Keratinocyte (primary cell): Measurements from ENCODE around the gene SPTBN1. TPM values are rescaled to one million over a fixed set of nuclear protein-coding genes. Genes with fewer than 3 reads are reported as not detected.

Experiments
- DNase-seq: peaks from one replicate; pipeline ENCODE4 v3.0.0-alpha.2; 2011; ENCODE audit warnings: low read depth, missing footprints, low spot score
- FAIRE-seq: peaks from 2 replicates; lab custom pipeline; 2011; peaks lifted over from hg19 to GRCh38; lab: Jason Lieb, UNC
- H2AFZ ChIP-seq: 2 replicates; pipeline ENCODE4 v1.6.0; 2012; ENCODE audit warnings: low read length, control low read depth, inconsistent platforms; ENCODE audit not compliant: control insufficient read depth
- H3K27ac ChIP-seq: 2 replicates; pipeline ENCODE4 v1.5.1; 2011; ENCODE audit warnings: low read length; ENCODE audit not compliant: control insufficient read depth, insufficient read depth
- H3K27me3 ChIP-seq: 3 replicates; pipeline ENCODE4 v1.6.0; 2011; ENCODE audit warnings: low read length; ENCODE audit not compliant: control insufficient read depth, insufficient read depth; ENCODE audit errors: extremely low read depth
- H3K36me3 ChIP-seq, 2 experiments: 2 replicates in 1 of 2; 3 replicates in 1 of 2; pipeline ENCODE4 v1.5.1; 2011; ENCODE audit warnings: low read length in 2 of 2, mild to moderate bottlenecking in 1 of 2; ENCODE audit not compliant: control insufficient read depth in 2 of 2, insufficient read depth in 2 of 2; ENCODE audit errors: extremely low read depth in 1 of 2
- H3K4me1 ChIP-seq: 3 replicates; pipeline ENCODE4 v1.5.1; 2011; ENCODE audit warnings: low read length; ENCODE audit not compliant: control insufficient read depth, insufficient read depth; ENCODE audit errors: extremely low read depth
- H3K4me2 ChIP-seq: 3 replicates; pipeline ENCODE4 v1.6.0; 2011; ENCODE audit warnings: low read depth, low read length; ENCODE audit not compliant: control insufficient read depth, insufficient read depth; ENCODE audit errors: extremely low read depth
- H3K4me3 ChIP-seq, 3 experiments: fragments of 200-600 bp in 1 of 3; sonication (generic) in 1 of 3; 2 replicates in 2 of 3; 3 replicates in 1 of 3; pipeline ENCODE4 v1.5.1; 2011 to 2016; ENCODE audit warnings: low read length in 3 of 3, mild to moderate bottlenecking in 3 of 3, control low read depth in 2 of 3, inconsistent platforms in 1 of 3, low read depth in 1 of 3, mixed read lengths in 1 of 3, mixed run types in 1 of 3, moderate library complexity in 1 of 3; ENCODE audit not compliant: control insufficient read depth in 2 of 3, insufficient read depth in 2 of 3; ENCODE audit errors: extremely low read depth in 1 of 3
- H3K79me2 ChIP-seq: 2 replicates; pipeline ENCODE4 v1.6.0; 2012; ENCODE audit warnings: low read length; ENCODE audit not compliant: control insufficient read depth, insufficient read depth
- H3K9ac ChIP-seq: 3 replicates; pipeline ENCODE4 v1.6.0; 2011; ENCODE audit warnings: low read length; ENCODE audit not compliant: control insufficient read depth, insufficient read depth; ENCODE audit errors: extremely low read depth
- H3K9me1 ChIP-seq: 3 replicates; pipeline ENCODE4 v1.6.0; 2011; ENCODE audit warnings: low read length; ENCODE audit not compliant: control insufficient read depth, insufficient read depth; ENCODE audit errors: extremely low read depth
- H3K9me3 ChIP-seq: 2 replicates; pipeline ENCODE4 v1.5.1; 2012; ENCODE audit warnings: low read depth, low read length; ENCODE audit not compliant: control insufficient read depth
- H4K20me1 ChIP-seq: 3 replicates; pipeline ENCODE4 v1.6.0; 2011; ENCODE audit warnings: low read length; ENCODE audit not compliant: control insufficient read depth, insufficient read depth; ENCODE audit errors: extremely low read depth
- EZH2 ChIP-seq: IDR thresholded peaks from one replicate; pipeline ENCODE4 v1.6.1; 2012; ENCODE audit warnings: inconsistent platforms, mild to moderate bottlenecking, low read length, moderate library complexity
- dilution Hi-C: fragments of 300-500 bp; cut with MboI; formaldehyde crosslinking; loops from one replicate; pipeline ENCODE4 v1.7.0; 2020; ENCODE audit warnings: low sequenced_read_pairs; ENCODE audit not compliant: extremely low pct_ligation_motif_present
- polyA plus RNA-seq, 5 experiments: library from polyadenylated mRNA; depleted of rRNA in 3 of 5; stranded (reverse) in 3 of 5; stranded (forward) in 1 of 5; unstranded in 1 of 5; fragments of >200 nt; gene quantifications; 1 replicate in 1 of 5; 2 replicates in 3 of 5; 3 replicates in 1 of 5; pipeline versions ENCODE4 v1.2.1 to v1.2.3, GENCODE V29; 2011 to 2012; ENCODE audit warnings: missing spikeins in 2 of 5, low read depth in 1 of 5, low replicate concordance in 1 of 5
- TF ChIP-seq, protein P1 (sequence below), 3 experiments: IDR thresholded peaks in 1 of 3; conservative IDR thresholded peaks in 1 of 3; optimal IDR thresholded peaks in 1 of 3; 2 replicates in 2 of 3; 3 replicates in 1 of 3; pipeline versions ENCODE3 to v1.5.1; 2011; ENCODE audit warnings: low read length in 3 of 3, mild to moderate bottlenecking in 3 of 3, moderate library complexity in 2 of 3, control low read depth in 1 of 3, inconsistent platforms in 1 of 3; ENCODE audit not compliant: insufficient read depth in 2 of 3; ENCODE audit errors: extremely low read depth in 1 of 3

SPTBN1 gene
- polyA plus RNA-seq, 1 donor (not counting 4 experiments of a cell fraction or from before 2014, with no cell fraction given) = 40.0 TPM

DNA sequence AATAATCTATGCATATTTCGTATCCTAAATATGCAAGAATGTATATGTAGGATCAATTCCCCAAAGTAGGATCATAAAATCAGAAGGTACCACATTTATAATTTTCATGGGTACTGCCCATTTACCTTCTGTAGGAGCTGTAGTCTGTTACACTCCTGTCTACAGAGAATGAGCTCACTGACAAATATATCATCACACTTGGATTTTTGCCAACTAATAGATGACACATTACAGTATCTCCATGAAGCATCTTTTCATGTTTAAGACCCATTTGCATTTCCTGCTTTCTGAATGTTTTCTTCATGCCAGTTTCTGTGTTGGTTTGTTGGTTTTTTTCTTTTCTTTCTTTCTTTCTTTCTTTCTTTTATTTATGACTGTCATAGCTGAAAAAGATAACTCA, 196.4 kb downstream of the SPTBN1 start:
- no peaks in the 10 kb centered on the region for H3K27me3 ChIP-seq
- H3K9me3 ChIP-seq = no peaks in the 10 kb centered on the region
- dilution Hi-C loops = no loop called here
- FAIRE-seq = no peak
- H2AFZ ChIP-seq = no peak overlapping the region
- no peak overlapping the region for H3K27ac ChIP-seq
- no peaks in the 10 kb centered on the region for H3K79me2 ChIP-seq
- H3K36me3 ChIP-seq = peaks cover 43 to 69% of the 10 kb centered on the region in 2 experiments
- TF ChIP-seq EZH2 = no peak
- TF ChIP-seq, protein P1, sequence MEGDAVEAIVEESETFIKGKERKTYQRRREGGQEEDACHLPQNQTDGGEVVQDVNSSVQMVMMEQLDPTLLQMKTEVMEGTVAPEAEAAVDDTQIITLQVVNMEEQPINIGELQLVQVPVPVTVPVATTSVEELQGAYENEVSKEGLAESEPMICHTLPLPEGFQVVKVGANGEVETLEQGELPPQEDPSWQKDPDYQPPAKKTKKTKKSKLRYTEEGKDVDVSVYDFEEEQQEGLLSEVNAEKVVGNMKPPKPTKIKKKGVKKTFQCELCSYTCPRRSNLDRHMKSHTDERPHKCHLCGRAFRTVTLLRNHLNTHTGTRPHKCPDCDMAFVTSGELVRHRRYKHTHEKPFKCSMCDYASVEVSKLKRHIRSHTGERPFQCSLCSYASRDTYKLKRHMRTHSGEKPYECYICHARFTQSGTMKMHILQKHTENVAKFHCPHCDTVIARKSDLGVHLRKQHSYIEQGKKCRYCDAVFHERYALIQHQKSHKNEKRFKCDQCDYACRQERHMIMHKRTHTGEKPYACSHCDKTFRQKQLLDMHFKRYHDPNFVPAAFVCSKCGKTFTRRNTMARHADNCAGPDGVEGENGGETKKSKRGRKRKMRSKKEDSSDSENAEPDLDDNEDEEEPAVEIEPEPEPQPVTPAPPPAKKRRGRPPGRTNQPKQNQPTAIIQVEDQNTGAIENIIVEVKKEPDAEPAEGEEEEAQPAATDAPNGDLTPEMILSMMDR (optimal IDR thresholded peaks at IDR 0.05 in 1 of 3, IDR thresholded peaks at IDR 0.05 in 1 of 3, conservative IDR thresholded peaks at IDR 0.05 in 1 of 3; ENCODE audit: extremely low read depth in 1 of 3, insufficient read depth in 2 of 3, low read length in 3 of 3) = no peak
- H3K4me3 ChIP-seq = no peak overlapping the region
- no peak overlapping the region for H3K9ac ChIP-seq
- no peak for DNase-seq
- H3K4me2 ChIP-seq = no peak overlapping the region
- no peaks in the 10 kb centered on the region for H4K20me1 ChIP-seq
- no peaks in the 10 kb centered on the region for H3K9me1 ChIP-seq
- no peaks in the 10 kb centered on the region for H3K4me1 ChIP-seq

DNA sequence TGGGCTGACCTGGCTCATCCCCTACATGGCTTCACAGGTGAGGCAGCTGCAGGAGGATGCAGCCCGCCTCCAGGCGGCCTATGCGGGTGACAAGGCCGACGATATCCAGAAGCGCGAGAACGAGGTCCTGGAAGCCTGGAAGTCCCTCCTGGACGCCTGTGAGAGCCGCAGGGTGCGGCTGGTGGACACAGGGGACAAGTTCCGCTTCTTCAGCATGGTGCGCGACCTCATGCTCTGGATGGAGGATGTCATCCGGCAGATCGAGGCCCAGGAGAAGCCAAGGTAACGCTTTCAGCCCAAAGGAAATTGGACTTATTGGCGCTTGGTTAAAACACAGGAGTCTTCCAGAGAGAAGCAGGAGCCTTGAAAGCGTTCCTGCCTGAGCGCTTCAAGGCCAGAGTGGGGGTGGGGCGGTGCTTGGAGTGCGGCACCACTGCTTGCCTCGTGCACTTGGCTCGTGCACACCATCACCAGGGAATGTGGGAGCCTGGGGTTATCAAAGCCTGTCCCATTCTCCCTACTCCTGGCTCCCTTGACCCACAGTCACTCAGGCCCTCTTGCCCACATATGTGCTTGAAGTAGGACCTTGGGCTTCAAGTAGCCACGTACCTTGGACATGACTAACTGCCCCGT, 197.6 kb downstream of the SPTBN1 start:
- H3K9me3 ChIP-seq = no peaks in the 10 kb centered on the region
- dilution Hi-C loops = no loop called here
- no peak overlapping the region for H3K27ac ChIP-seq
- no peak overlapping the region for H2AFZ ChIP-seq
- DNase-seq (no peak), FAIRE-seq (no peak)
- no peak overlapping the region for H3K4me3 ChIP-seq
- TF ChIP-seq, protein P1 (optimal IDR thresholded peaks at IDR 0.05 in 1 of 3, IDR thresholded peaks at IDR 0.05 in 1 of 3, conservative IDR thresholded peaks at IDR 0.05 in 1 of 3; ENCODE audit: extremely low read depth in 1 of 3, insufficient read depth in 2 of 3, low read length in 3 of 3) = no peak
- no peak for TF ChIP-seq EZH2
- H3K9me1 ChIP-seq = no peaks in the 10 kb centered on the region
- no peaks in the 10 kb centered on the region for H3K4me1 ChIP-seq
- no peak overlapping the region for H3K9ac ChIP-seq
- H3K27me3 ChIP-seq = no peaks in the 10 kb centered on the region
- H3K36me3 ChIP-seq = peaks cover 44 to 73% of the 10 kb centered on the region in 2 experiments
- no peak overlapping the region for H3K4me2 ChIP-seq
- H4K20me1 ChIP-seq = no peaks in the 10 kb centered on the region
- no peaks in the 10 kb centered on the region for H3K79me2 ChIP-seq
